Measurements from ENCODE around the gene CAMTA1. TPM values are rescaled to one million over a fixed set of nuclear protein-coding genes. Genes with fewer than 3 reads are reported as not detected.
A peak's percentile ranks its signal among the peaks of the same experiment; 100 is the strongest.

CAMTA1 gene
- total RNA-seq, 1 experiment from 2014 or later: 85.2 TPM

GRCh38 chr1:6775261-6776043 lies 9.8 kb upstream of the CAMTA1 start:
- H3K36me3 ChIP-seq (ENCODE audit: insufficient read depth, low read length, poor library complexity, severe bottlenecking): no peaks in the 10 kb centered on the region
- no peak overlapping the region for H3K4me3 ChIP-seq (ENCODE audit: low read depth, low read length, poor library complexity, severe bottlenecking)
- no TSS peak for BruUV-seq (replicated peaks)
- POLR2A ChIA-PET (ENCODE audit: low non-redundant PET): no interaction called here
- peak; percentile 22 for DNase-seq (ENCODE audit: low spot score)
- CTCF ChIA-PET: no interaction called here
- peaks cover 2% of the 10 kb centered on the region for H3K27me3 ChIP-seq (replicated peaks; ENCODE audit: insufficient read depth, low read depth, low read length, poor library complexity)
- intact Hi-C loops (cut with micrococcal nuclease; ENCODE audit: unreplicated experiment): no loop called here
- H3K27ac ChIP-seq (ENCODE audit: low read depth, low read length, poor library complexity, severe bottlenecking): no peak overlapping the region
- no peaks in the 10 kb centered on the region for H3K9me3 ChIP-seq (ENCODE audit: low read depth, low read length, poor library complexity, severe bottlenecking)
- TF ChIP-seq EZH2 (IDR thresholded peaks at IDR 0.05; ENCODE audit: borderline replicate concordance, low read depth, low read length, poor library complexity, severe bottlenecking) (no peak), CTCF (conservative IDR thresholded peaks at IDR 0.05; ENCODE audit: low read depth, low read length) (no peak)
- H3K4me1 ChIP-seq (ENCODE audit: insufficient read depth, low read length, poor library complexity, severe bottlenecking): no peaks in the 10 kb centered on the region

GRCh38 chr1:6776389-6776788 lies 8.9 kb upstream of the CAMTA1 start:
- TF ChIP-seq CTCF (conservative IDR thresholded peaks at IDR 0.05; ENCODE audit: low read depth, low read length) (no peak), EZH2 (IDR thresholded peaks at IDR 0.05; ENCODE audit: borderline replicate concordance, low read depth, low read length, poor library complexity, severe bottlenecking) (no peak)
- intact Hi-C loops (cut with micrococcal nuclease; ENCODE audit: unreplicated experiment): no loop called here
- no peak for DNase-seq (ENCODE audit: low spot score)
- no peaks in the 10 kb centered on the region for H3K4me1 ChIP-seq (ENCODE audit: insufficient read depth, low read length, poor library complexity, severe bottlenecking)
- no TSS peak for BruUV-seq (replicated peaks)
- H3K27ac ChIP-seq (ENCODE audit: low read depth, low read length, poor library complexity, severe bottlenecking): no peak overlapping the region
- CTCF ChIA-PET: no interaction called here
- H3K36me3 ChIP-seq (ENCODE audit: insufficient read depth, low read length, poor library complexity, severe bottlenecking): no peaks in the 10 kb centered on the region
- H3K9me3 ChIP-seq (ENCODE audit: low read depth, low read length, poor library complexity, severe bottlenecking): no peaks in the 10 kb centered on the region
- POLR2A ChIA-PET (ENCODE audit: low non-redundant PET): no interaction called here
- no peaks in the 10 kb centered on the region for H3K27me3 ChIP-seq (replicated peaks; ENCODE audit: insufficient read depth, low read depth, low read length, poor library complexity)
- no peak overlapping the region for H3K4me3 ChIP-seq (ENCODE audit: low read depth, low read length, poor library complexity, severe bottlenecking)

- POLR2A ChIA-PET (ENCODE audit: low non-redundant PET): no interaction called here
- CTCF ChIA-PET: no interaction called here
- Histone ChIP-seq H3K4me3 (ENCODE audit: low read depth, low read length, poor library complexity, severe bottlenecking) (no peak overlapping the region), H3K27ac (ENCODE audit: low read depth, low read length, poor library complexity, severe bottlenecking) (no peak overlapping the region), H3K4me1 (ENCODE audit: insufficient read depth, low read length, poor library complexity, severe bottlenecking) (no peaks in the 10 kb centered on the region), H3K9me3 (ENCODE audit: low read depth, low read length, poor library complexity, severe bottlenecking) (no peaks in the 10 kb centered on the region), H3K36me3 (ENCODE audit: insufficient read depth, low read length, poor library complexity, severe bottlenecking) (no peaks in the 10 kb centered on the region), H3K27me3 (replicated peaks; ENCODE audit: insufficient read depth, low read depth, low read length, poor library complexity) (no peaks in the 10 kb centered on the region)
- no TSS peak for BruUV-seq (replicated peaks)
- TF ChIP-seq EZH2 (IDR thresholded peaks at IDR 0.05; ENCODE audit: borderline replicate concordance, low read depth, low read length, poor library complexity, severe bottlenecking) (no peak), CTCF (conservative IDR thresholded peaks at IDR 0.05; ENCODE audit: low read depth, low read length) (no peak)
- no peak for DNase-seq (ENCODE audit: low spot score)
- intact Hi-C loops (cut with micrococcal nuclease; ENCODE audit: unreplicated experiment): no loop called here
These were observed 8.4 kb upstream of the CAMTA1 start for GRCh38 chr1:6776895-6777294.

Data from A673 (cell line).